Measurements from ENCODE around the gene ANKFY1.

Gene ANKFY1

GRCh38 chr17:4176808-4177472 lies 86.8 kb downstream of the ANKFY1 start:
- DNase-seq = no peak

- peak; percentile 17 for DNase-seq
Observed at GRCh38 chr17:4175921-4176807, 87.6 kb downstream of the ANKFY1 start.

- DNase-seq = no peak
Observed at GRCh38 chr17:4174556-4174955, 89.2 kb downstream of the ANKFY1 start.

- DNase-seq = no peak
Observed at GRCh38 chr17:4173781-4174180, 90.0 kb downstream of the ANKFY1 start.

- DNase-seq = no peak
Observed at GRCh38 chr17:4172356-4172755, 91.4 kb downstream of the ANKFY1 start.

- DNase-seq = no peak
Observed at GRCh38 chr17:4170639-4171280, 93.0 kb downstream of the ANKFY1 start.

GRCh38 chr17:4167786-4168185 lies 96.0 kb downstream of the ANKFY1 start:
- DNase-seq = no peak

- DNase-seq = no peak
Observed at GRCh38 chr17:4166419-4166818, 97.4 kb downstream of the ANKFY1 start.

- DNase-seq = no peak
Observed at GRCh38 chr17:4165301-4166010, 98.3 kb downstream of the ANKFY1 start.

- DNase-seq = no peak
Observed at GRCh38 chr17:4163951-4164350, 99.8 kb downstream of the ANKFY1 start.

GRCh38 chr17:4162775-4163466 lies 100.9 kb downstream of the ANKFY1 start:
- no peak for DNase-seq

GRCh38 chr17:4162321-4162720 lies 101.5 kb downstream of the ANKFY1 start:
- no peak for DNase-seq

GRCh38 chr17:4161967-4162305 lies 101.8 kb downstream of the ANKFY1 start:
- DNase-seq = no peak

GRCh38 chr17:4161192-4161966 lies 102.4 kb downstream of the ANKFY1 start:
- DNase-seq = no peak

- DNase-seq = no peak
Observed at GRCh38 chr17:4160294-4160859, 103.4 kb downstream of the ANKFY1 start.

- DNase-seq = no peak
Observed at GRCh38 chr17:4159761-4160160, 104.0 kb downstream of the ANKFY1 start.

- DNase-seq = no peak
Observed at GRCh38 chr17:4157618-4158333, 106.0 kb downstream of the ANKFY1 start.

GRCh38 chr17:4156750-4157381 lies 106.9 kb downstream of the ANKFY1 start:
- no peak for DNase-seq

- DNase-seq = no peak
Observed at GRCh38 chr17:4155980-4156620, 107.7 kb downstream of the ANKFY1 start.

GRCh38 chr17:4154201-4154600 lies 109.6 kb downstream of the ANKFY1 start:
- no peak for DNase-seq

All from activated CD4-positive, alpha-beta T cell treated with anti-CD3 and anti-CD28 coated beads for 1 hour (primary cell).